SK-N-SH treated with all-trans-retinoic acid at 6 μM for 48 hours (cell line): ENCODE data around the gene TBC1D4.

ENCODE experiments used
- ATAC-seq: fragments of 200-7000 bp; cut with Tn5 transposase; 3 replicates; pipeline ENCODE4 v1.9.1; 2020; ENCODE audit warnings: mild to moderate bottlenecking, moderate library complexity
- BACH2 ChIP-seq: fragments of 250-450 bp; sonication (Bioruptor Pico); IDR thresholded peaks from 2 replicates; pipeline ENCODE4 v1.9.0; 2021; ENCODE audit warnings: mild to moderate bottlenecking, borderline replicate concordance
- CREB5 ChIP-seq: fragments of 250-450 bp; sonication (Bioruptor Pico); IDR thresholded peaks from 2 replicates; pipeline ENCODE4 v1.5.1; 2020; ENCODE audit warnings: low read depth, mild to moderate bottlenecking, moderate library complexity
- CSDC2 ChIP-seq: fragments of 250-450 bp; sonication (Bioruptor Pico); IDR thresholded peaks from 2 replicates; pipeline ENCODE4 v1.5.0; 2020; ENCODE audit warnings: mild to moderate bottlenecking, moderate library complexity
- CSRNP3 ChIP-seq: fragments of 250-450 bp; sonication (Bioruptor Pico); IDR thresholded peaks from 2 replicates; pipeline ENCODE4 v1.5.1; 2021; ENCODE audit warnings: mild to moderate bottlenecking, moderate library complexity
- GLIS3 ChIP-seq: fragments of 250-450 bp; sonication (Bioruptor Pico); IDR thresholded peaks from 2 replicates; pipeline ENCODE4 v1.5.0; 2020; ENCODE audit warnings: mild to moderate bottlenecking, moderate library complexity
- ISL1 ChIP-seq: fragments of 250-450 bp; sonication (Bioruptor Pico); IDR thresholded peaks from 2 replicates; pipeline ENCODE4 v2.1.2; 2022; ENCODE audit warnings: mild to moderate bottlenecking, moderate library complexity
- OSR1 ChIP-seq: fragments of 250-450 bp; sonication (Bioruptor Pico); IDR thresholded peaks from 2 replicates; pipeline ENCODE4 v1.8.0; 2022; ENCODE audit warnings: moderate library complexity, mild to moderate bottlenecking, inconsistent platforms
- PATZ1 ChIP-seq: fragments of 250-450 bp; sonication (Bioruptor Pico); IDR thresholded peaks from 2 replicates; pipeline ENCODE4 v1.8.0; 2020; ENCODE audit warnings: mild to moderate bottlenecking, moderate library complexity, borderline replicate concordance
- SNAI2 ChIP-seq: fragments of 250-450 bp; sonication (Bioruptor Pico); IDR thresholded peaks from 2 replicates; pipeline ENCODE4 v1.5.0; 2020; ENCODE audit warnings: mild to moderate bottlenecking, moderate library complexity
- TCF4 ChIP-seq: fragments of 250-450 bp; sonication (Bioruptor Pico); IDR thresholded peaks from 2 replicates; pipeline ENCODE4 v1.8.0; 2021; ENCODE audit warnings: mild to moderate bottlenecking, moderate library complexity, borderline replicate concordance
- TOX ChIP-seq: fragments of 250-450 bp; sonication (Bioruptor Pico); IDR thresholded peaks from 2 replicates; pipeline ENCODE4 v1.8.0; 2021; ENCODE audit warnings: mild to moderate bottlenecking, moderate library complexity, borderline replicate concordance
- TSHZ2 ChIP-seq: fragments of 250-450 bp; sonication (Bioruptor Pico); IDR thresholded peaks from 2 replicates; pipeline ENCODE4 v1.5.0; 2020; ENCODE audit warnings: mild to moderate bottlenecking, moderate library complexity
- ZC3H10 ChIP-seq: fragments of 250-450 bp; sonication (Bioruptor Pico); IDR thresholded peaks from 2 replicates; pipeline ENCODE4 v1.5.1; 2021; ENCODE audit warnings: mild to moderate bottlenecking, moderate library complexity
- ZFP3 ChIP-seq: fragments of 250-450 bp; sonication (Bioruptor Pico); IDR thresholded peaks from 2 replicates; pipeline ENCODE4 v1.5.0; 2020; ENCODE audit warnings: mild to moderate bottlenecking, moderate library complexity
- ZNF565 ChIP-seq: fragments of 450-650 bp; formaldehyde crosslinking; conservative IDR thresholded peaks from 2 replicates; pipeline ENCODE4 v1.5.0; 2020; ENCODE audit warnings: low read depth, mild to moderate bottlenecking, moderate library complexity
- ZNF8 ChIP-seq: fragments of 450-650 bp; formaldehyde crosslinking; IDR thresholded peaks from 2 replicates; pipeline ENCODE4 v1.5.0; 2020; ENCODE audit warnings: mild to moderate bottlenecking, moderate library complexity

The TBC1D4 gene

GRCh38 chr13:75493156-75493555 is 11.2 kb upstream of the TBC1D4 start:
- TF ChIP-seq PATZ1 (CRISPR knock-in tag): no peak
- no peak for TF ChIP-seq BACH2 (CRISPR knock-in tag)
- no peak for TF ChIP-seq ZNF565 (CRISPR knock-in tag)
- no peak for TF ChIP-seq TCF4
- TF ChIP-seq, all 23 proteins: peak for 0
- ATAC-seq: no peak

- no peak for ATAC-seq
- TF ChIP-seq ISL1 (CRISPR knock-in tag) (0 out of 2 replicates have a peak, but pooled peaks have one; percentile 1), ZFP3 (CRISPR knock-in tag) (no peak), GLIS3 (no peak)
These were observed 10.4 kb upstream of the TBC1D4 start for GRCh38 chr13:75492389-75492788.

GRCh38 chr13:75491376-75491775 is 9.4 kb upstream of the TBC1D4 start:
- TF ChIP-seq ISL1 (CRISPR knock-in tag) (no peak), CSDC2 (no peak), CREB5 (no peak), OSR1 (CRISPR knock-in tag) (no peak), TSHZ2 (no peak), GLIS3 (no peak), BACH2 (CRISPR knock-in tag) (no peak), ZNF8 (CRISPR knock-in tag) (no peak), SNAI2 (CRISPR knock-in tag) (no peak), ZNF565 (CRISPR knock-in tag) (no peak), CSRNP3 (CRISPR knock-in tag) (no peak)
- ATAC-seq: no peak

GRCh38 chr13:75489502-75490263 is 7.7 kb upstream of the TBC1D4 start:
- no peak for ATAC-seq
- TF ChIP-seq TOX (no peak), GLIS3 (no peak)

- ATAC-seq: no peak
- TF ChIP-seq ZC3H10: no peak
These were observed 4.4 kb upstream of the TBC1D4 start for GRCh38 chr13:75486146-75487062.
